ENCODE data around the gene RNU2-63P.

DNA sequence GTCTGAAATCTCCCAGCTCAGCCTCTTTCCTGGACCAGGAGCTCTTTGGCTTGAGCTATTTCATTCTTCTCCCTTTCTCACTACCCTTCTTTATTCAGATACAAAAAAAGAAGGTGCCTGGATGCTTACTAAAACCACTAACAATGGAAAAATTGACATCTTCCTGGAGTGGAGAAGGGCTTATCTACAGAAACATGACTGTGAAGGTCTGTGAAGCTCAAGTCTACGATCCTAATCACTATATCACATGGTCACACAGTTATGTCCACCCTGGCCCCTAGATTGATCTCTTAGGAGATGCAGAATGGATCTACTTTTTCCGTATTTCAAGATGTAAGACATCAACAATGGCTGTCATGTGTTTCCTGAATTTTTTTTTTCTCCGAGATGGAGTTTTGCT, 44.9 kb upstream of the RNU2-63P start:
- TF ChIP-seq CTCF (IDR thresholded peaks at IDR 0.05) (no peak), EZH2 (IDR thresholded peaks at IDR 0.05; ENCODE audit: borderline replicate concordance, insufficient read depth, low read depth, low read length, poor library complexity, severe bottlenecking) (no peak)
